ENCODE data around the gene SLC39A11. TPM values are rescaled to one million over a fixed set of nuclear protein-coding genes. Genes with fewer than 3 reads are reported as not detected.

The SLC39A11 gene
- total RNA-seq, 2 donors from 2014 or later: 21.5 to 26.4 TPM

GRCh38 chr17:72969293-72969906 is 123.1 kb downstream of the SLC39A11 start:
- Mint-ChIP-seq H3K36me3 (ENCODE audit: insufficient read depth in 2 of 2) (no peaks in the 10 kb centered on the region), H3K9me3 (no peaks in the 10 kb centered on the region), H3K4me1 (ENCODE audit: low read depth) (no peaks in the 10 kb centered on the region), H3K4me3 (no peak overlapping the region), H3K27ac (no peak overlapping the region), H3K27me3 (ENCODE audit: low read depth) (no peaks in the 10 kb centered on the region)
- ATAC-seq (replicated peaks in 1 of 2): no peak
- no peak for DNase-seq

GRCh38 chr17:72968798-72969197 is 123.7 kb downstream of the SLC39A11 start:
- no peak for ATAC-seq (replicated peaks in 1 of 2)
- DNase-seq: no peak
- Mint-ChIP-seq H3K9me3 (no peaks in the 10 kb centered on the region), H3K4me1 (ENCODE audit: low read depth) (no peaks in the 10 kb centered on the region), H3K27me3 (ENCODE audit: low read depth) (no peaks in the 10 kb centered on the region), H3K36me3 (ENCODE audit: insufficient read depth in 2 of 2) (no peaks in the 10 kb centered on the region), H3K4me3 (no peak overlapping the region), H3K27ac (no peak overlapping the region)

GRCh38 chr17:72967977-72968585 is 124.4 kb downstream of the SLC39A11 start:
- no peaks in the 10 kb centered on the region for H3K36me3 Mint-ChIP-seq (ENCODE audit: insufficient read depth in 2 of 2)

GRCh38 chr17:72967277-72967970 is 125.1 kb downstream of the SLC39A11 start:
- DNase-seq: no peak
- Mint-ChIP-seq H3K27ac (no peak overlapping the region), H3K4me1 (ENCODE audit: low read depth) (no peaks in the 10 kb centered on the region), H3K9me3 (peaks cover 0 to 1% of the 10 kb centered on the region in 2 donors), H3K36me3 (ENCODE audit: insufficient read depth in 2 of 2) (no peaks in the 10 kb centered on the region), H3K27me3 (ENCODE audit: low read depth) (no peaks in the 10 kb centered on the region), H3K4me3 (no peak overlapping the region)
- ATAC-seq (replicated peaks in 1 of 2): no peak

More at GRCh38 chr17:72967977-72968585, 124.4 kb downstream of the SLC39A11 start:
- Mint-ChIP-seq H3K4me1 (ENCODE audit: low read depth) (no peaks in the 10 kb centered on the region), H3K4me3 (no peak overlapping the region), H3K9me3 (peaks cover 0 to 1% of the 10 kb centered on the region in 2 donors), H3K27ac (no peak overlapping the region), H3K27me3 (ENCODE audit: low read depth) (no peaks in the 10 kb centered on the region)
- DNase-seq (no peak), ATAC-seq (replicated peaks in 1 of 2) (no peak)

- Mint-ChIP-seq H3K27ac (no peak overlapping the region), H3K4me1 (ENCODE audit: low read depth) (no peaks in the 10 kb centered on the region), H3K9me3 (peaks cover 0 to 1% of the 10 kb centered on the region in 2 donors), H3K36me3 (ENCODE audit: insufficient read depth in 2 of 2) (no peaks in the 10 kb centered on the region), H3K4me3 (no peak overlapping the region), H3K27me3 (ENCODE audit: low read depth) (no peaks in the 10 kb centered on the region)
- DNase-seq: no peak
- ATAC-seq (replicated peaks in 1 of 2): no peak
These were observed 130.4 kb downstream of the SLC39A11 start for GRCh38 chr17:72962106-72962505.

GRCh38 chr17:72955391-72956140 is 136.9 kb downstream of the SLC39A11 start:
- Mint-ChIP-seq H3K4me1 (ENCODE audit: low read depth) (no peaks in the 10 kb centered on the region), H3K27ac (no peak overlapping the region), H3K27me3 (ENCODE audit: low read depth) (no peaks in the 10 kb centered on the region), H3K36me3 (ENCODE audit: insufficient read depth in 2 of 2) (no peaks in the 10 kb centered on the region), H3K9me3 (no peaks in the 10 kb centered on the region), H3K4me3 (no peak overlapping the region)
- DNase-seq: no peak
- ATAC-seq (replicated peaks in 1 of 2): no peak

GRCh38 chr17:72954579-72954978 is 137.9 kb downstream of the SLC39A11 start:
- Mint-ChIP-seq H3K4me3 (no peak overlapping the region), H3K27ac (no peak overlapping the region), H3K27me3 (ENCODE audit: low read depth) (no peaks in the 10 kb centered on the region), H3K36me3 (ENCODE audit: insufficient read depth in 2 of 2) (no peaks in the 10 kb centered on the region), H3K9me3 (no peaks in the 10 kb centered on the region), H3K4me1 (ENCODE audit: low read depth) (no peaks in the 10 kb centered on the region)
- ATAC-seq (replicated peaks in 1 of 2) (no peak), DNase-seq (no peak)

GRCh38 chr17:72953621-72954020 is 138.9 kb downstream of the SLC39A11 start:
- Mint-ChIP-seq H3K9me3 (no peaks in the 10 kb centered on the region), H3K27ac (no peak overlapping the region), H3K4me1 (ENCODE audit: low read depth) (no peaks in the 10 kb centered on the region), H3K4me3 (no peak overlapping the region), H3K36me3 (ENCODE audit: insufficient read depth in 2 of 2) (no peaks in the 10 kb centered on the region), H3K27me3 (ENCODE audit: low read depth) (no peaks in the 10 kb centered on the region)
- no peak for ATAC-seq (replicated peaks in 1 of 2)
- no peak for DNase-seq

- H3K27ac Mint-ChIP-seq: no peak overlapping the region
These were observed 139.7 kb downstream of the SLC39A11 start for GRCh38 chr17:72952641-72953315.

GRCh38 chr17:72952220-72952619 is 140.3 kb downstream of the SLC39A11 start:
- no peak for ATAC-seq (replicated peaks in 1 of 2)
- no peak for DNase-seq
- no peaks in the 10 kb centered on the region for H3K27me3 Mint-ChIP-seq (ENCODE audit: low read depth)
- H3K4me3 Mint-ChIP-seq: no peak overlapping the region
- H3K9me3 Mint-ChIP-seq: no peaks in the 10 kb centered on the region
- H3K4me1 Mint-ChIP-seq (ENCODE audit: low read depth): no peaks in the 10 kb centered on the region
- H3K27ac Mint-ChIP-seq: no peak overlapping the region
- no peaks in the 10 kb centered on the region for H3K36me3 Mint-ChIP-seq (ENCODE audit: insufficient read depth in 2 of 2)

More at GRCh38 chr17:72952641-72953315, 139.7 kb downstream of the SLC39A11 start:
- Mint-ChIP-seq H3K27me3 (ENCODE audit: low read depth) (no peaks in the 10 kb centered on the region), H3K4me3 (no peak overlapping the region), H3K36me3 (ENCODE audit: insufficient read depth in 2 of 2) (no peaks in the 10 kb centered on the region), H3K4me1 (ENCODE audit: low read depth) (no peaks in the 10 kb centered on the region), H3K9me3 (no peaks in the 10 kb centered on the region)
- no peak for DNase-seq
- ATAC-seq (replicated peaks in 1 of 2): no peak

- H3K9me3 Mint-ChIP-seq: no peaks in the 10 kb centered on the region
- H3K4me1 Mint-ChIP-seq (ENCODE audit: low read depth): no peaks in the 10 kb centered on the region
- no peak overlapping the region for H3K4me3 Mint-ChIP-seq
- ATAC-seq (replicated peaks in 1 of 2) (no peak), DNase-seq (no peak)
- H3K27me3 Mint-ChIP-seq (ENCODE audit: low read depth): no peaks in the 10 kb centered on the region
- H3K27ac Mint-ChIP-seq: no peak overlapping the region
- H3K36me3 Mint-ChIP-seq (ENCODE audit: insufficient read depth in 2 of 2): no peaks in the 10 kb centered on the region
These were observed 142.1 kb downstream of the SLC39A11 start for GRCh38 chr17:72950242-72950931.

- Mint-ChIP-seq H3K4me3 (no peak overlapping the region), H3K36me3 (ENCODE audit: insufficient read depth in 2 of 2) (no peaks in the 10 kb centered on the region), H3K4me1 (ENCODE audit: low read depth) (no peaks in the 10 kb centered on the region), H3K9me3 (no peaks in the 10 kb centered on the region), H3K27ac (no peak overlapping the region), H3K27me3 (ENCODE audit: low read depth) (no peaks in the 10 kb centered on the region)
- DNase-seq: no peak
- ATAC-seq (replicated peaks in 1 of 2): no peak
These were observed 144.4 kb downstream of the SLC39A11 start for GRCh38 chr17:72948115-72948514.

Data from activated T-cell treated with anti-CD3 and anti-CD28 coated beads, Interleukin-2, amount 50 U/mL, for 72 hours (primary cell).